SH-SY5Y (cell line): Measurements from ENCODE around the gene UNC5C.

Experiments used
- GATA2 ChIP-seq: IDR thresholded peaks from 2 replicates; pipeline ENCODE4 v1.6.1; 2011; ENCODE audit warnings: mild to moderate bottlenecking, low read depth, low read length
- GATA3 ChIP-seq: IDR thresholded peaks from 2 replicates; pipeline ENCODE4 v1.6.1; 2011; ENCODE audit warnings: low read depth, mild to moderate bottlenecking, low read length, moderate library complexity

- TF ChIP-seq GATA2 (no peak), GATA3 (no peak)
Observed at GRCh38 chr4:95215991-95216605, 332.7 kb downstream of the UNC5C start.
